ENCODE results near the gene EPSTI1.
A peak's percentile ranks its signal among the peaks of the same experiment; 100 is the strongest.
"Not testable (repeated sequence)": the region's sequence is repeated elsewhere in the genome, so short reads cannot be mapped to it uniquely, and the experiment has no call there.

The EPSTI1 gene

GRCh38 chr13:42992764-42993122 is 702 bp upstream of the EPSTI1 start:
- no peaks in the 10 kb centered on the region for H3K9me3 Mint-ChIP-seq
- no peak for ATAC-seq
- peaks cover 71% of the 10 kb centered on the region for H3K4me1 Mint-ChIP-seq

GRCh38 chr13:42991233-42991897 is 676 bp downstream of the EPSTI1 start:
- peak overlapping the region; percentile 98 for H3K27ac Mint-ChIP-seq
- H3K4me3 Mint-ChIP-seq = peak overlapping the region; percentile 88
- not testable (repeated sequence) for H3K9me3 Mint-ChIP-seq; H3K27me3 Mint-ChIP-seq; ATAC-seq; H3K36me3 Mint-ChIP-seq (ENCODE audit: low read depth); DNase-seq
- peaks cover 62% of the 10 kb centered on the region for H3K4me1 Mint-ChIP-seq

More at GRCh38 chr13:42992764-42993122, 702 bp upstream of the EPSTI1 start:
- peak overlapping the region; percentile 98 for H3K27ac Mint-ChIP-seq
- DNase-seq = no peak
- H3K27me3 Mint-ChIP-seq = no peaks in the 10 kb centered on the region
- peak overlapping the region; percentile 88 for H3K4me3 Mint-ChIP-seq
- no peaks in the 10 kb centered on the region for H3K36me3 Mint-ChIP-seq (ENCODE audit: low read depth)

GRCh38 chr13:42990291-42991232 is 1.5 kb downstream of the EPSTI1 start:
- ATAC-seq (no peak), DNase-seq (no peak)
- Mint-ChIP-seq H3K27me3 (no peaks in the 10 kb centered on the region), H3K9me3 (no peaks in the 10 kb centered on the region), H3K36me3 (ENCODE audit: low read depth) (no peaks in the 10 kb centered on the region), H3K27ac (peak overlapping the region; percentile 98), H3K4me1 (peaks cover 57% of the 10 kb centered on the region), H3K4me3 (peak overlapping the region; percentile 88)

- H3K9me3 Mint-ChIP-seq = no peaks in the 10 kb centered on the region
- ATAC-seq (no peak), DNase-seq (no peak)
- H3K27me3 Mint-ChIP-seq = no peaks in the 10 kb centered on the region
- peaks cover 49% of the 10 kb centered on the region for H3K4me1 Mint-ChIP-seq
- peaks cover 5% of the 10 kb centered on the region for H3K36me3 Mint-ChIP-seq (ENCODE audit: low read depth)
- no peak overlapping the region for H3K27ac Mint-ChIP-seq
- H3K4me3 Mint-ChIP-seq = no peak overlapping the region
These were observed 5.9 kb downstream of the EPSTI1 start for GRCh38 chr13:42986176-42986574.

- H3K27ac Mint-ChIP-seq = no peak overlapping the region
- no peaks in the 10 kb centered on the region for H3K27me3 Mint-ChIP-seq
- H3K4me3 Mint-ChIP-seq = no peak overlapping the region
- H3K36me3 Mint-ChIP-seq (ENCODE audit: low read depth) = peaks cover 5% of the 10 kb centered on the region
- DNase-seq (no peak), ATAC-seq (no peak)
- H3K9me3 Mint-ChIP-seq = no peaks in the 10 kb centered on the region
- peaks cover 42% of the 10 kb centered on the region for H3K4me1 Mint-ChIP-seq
These were observed 6.5 kb downstream of the EPSTI1 start for GRCh38 chr13:42985312-42986175.

- no peak for ATAC-seq
- H3K4me3 Mint-ChIP-seq = no peak overlapping the region
- H3K27ac Mint-ChIP-seq = no peak overlapping the region
- peaks cover 6% of the 10 kb centered on the region for H3K9me3 Mint-ChIP-seq
- DNase-seq = no peak
- no peaks in the 10 kb centered on the region for H3K27me3 Mint-ChIP-seq
- peaks cover 37% of the 10 kb centered on the region for H3K4me1 Mint-ChIP-seq
- peaks cover 12% of the 10 kb centered on the region for H3K36me3 Mint-ChIP-seq (ENCODE audit: low read depth)
These were observed 7.3 kb downstream of the EPSTI1 start for GRCh38 chr13:42984691-42985090.

GRCh38 chr13:42984026-42984425 is 8.0 kb downstream of the EPSTI1 start:
- Mint-ChIP-seq H3K27me3 (no peaks in the 10 kb centered on the region), H3K27ac (no peak overlapping the region), H3K4me1 (peaks cover 34% of the 10 kb centered on the region), H3K36me3 (ENCODE audit: low read depth) (peaks cover 13% of the 10 kb centered on the region), H3K9me3 (peaks cover 7% of the 10 kb centered on the region), H3K4me3 (no peak overlapping the region)
- DNase-seq = no peak
- ATAC-seq = no peak

GRCh38 chr13:42981853-42982252 is 10.2 kb downstream of the EPSTI1 start:
- Mint-ChIP-seq H3K27ac (no peak overlapping the region), H3K4me1 (peaks cover 30% of the 10 kb centered on the region), H3K36me3 (ENCODE audit: low read depth) (peaks cover 22% of the 10 kb centered on the region), H3K27me3 (no peaks in the 10 kb centered on the region), H3K9me3 (peaks cover 12% of the 10 kb centered on the region), H3K4me3 (no peak overlapping the region)
- DNase-seq (no peak), ATAC-seq (no peak)

GRCh38 chr13:42981317-42981716 is 10.7 kb downstream of the EPSTI1 start:
- peaks cover 12% of the 10 kb centered on the region for H3K9me3 Mint-ChIP-seq
- DNase-seq (no peak), ATAC-seq (no peak)
- no peaks in the 10 kb centered on the region for H3K27me3 Mint-ChIP-seq
- H3K4me3 Mint-ChIP-seq = no peak overlapping the region
- peaks cover 22% of the 10 kb centered on the region for H3K36me3 Mint-ChIP-seq (ENCODE audit: low read depth)
- H3K4me1 Mint-ChIP-seq = peaks cover 30% of the 10 kb centered on the region
- H3K27ac Mint-ChIP-seq = no peak overlapping the region

GRCh38 chr13:42977219-42977659 is 14.8 kb downstream of the EPSTI1 start:
- H3K4me3 Mint-ChIP-seq = no peak overlapping the region
- DNase-seq (no peak), ATAC-seq (no peak)
- H3K27me3 Mint-ChIP-seq = no peaks in the 10 kb centered on the region
- peaks cover 9% of the 10 kb centered on the region for H3K4me1 Mint-ChIP-seq
- peaks cover 12% of the 10 kb centered on the region for H3K9me3 Mint-ChIP-seq
- H3K36me3 Mint-ChIP-seq (ENCODE audit: low read depth) = peaks cover 22% of the 10 kb centered on the region
- no peak overlapping the region for H3K27ac Mint-ChIP-seq

- ATAC-seq (no peak), DNase-seq (no peak)
- peaks cover 21% of the 10 kb centered on the region for H3K36me3 Mint-ChIP-seq (ENCODE audit: low read depth)
- no peak overlapping the region for H3K27ac Mint-ChIP-seq
- H3K27me3 Mint-ChIP-seq = no peaks in the 10 kb centered on the region
- H3K4me3 Mint-ChIP-seq = no peak overlapping the region
- H3K9me3 Mint-ChIP-seq = peaks cover 12% of the 10 kb centered on the region
- peaks cover 13% of the 10 kb centered on the region for H3K4me1 Mint-ChIP-seq
These were observed 16.0 kb downstream of the EPSTI1 start for GRCh38 chr13:42976066-42976465.

- H3K9me3 Mint-ChIP-seq = peaks cover 6% of the 10 kb centered on the region
- H3K36me3 Mint-ChIP-seq (ENCODE audit: low read depth) = peaks cover 13% of the 10 kb centered on the region
- no peak for DNase-seq
- H3K27ac Mint-ChIP-seq = no peak overlapping the region
- H3K27me3 Mint-ChIP-seq = no peaks in the 10 kb centered on the region
- no peak for ATAC-seq
- peaks cover 22% of the 10 kb centered on the region for H3K4me1 Mint-ChIP-seq
- H3K4me3 Mint-ChIP-seq = no peak overlapping the region
These were observed 18.5 kb downstream of the EPSTI1 start for GRCh38 chr13:42973581-42973980.

GRCh38 chr13:42971691-42972347 is 20.2 kb downstream of the EPSTI1 start:
- Mint-ChIP-seq H3K36me3 (ENCODE audit: low read depth) (peaks cover 4% of the 10 kb centered on the region), H3K27ac (no peak overlapping the region), H3K4me1 (peaks cover 15% of the 10 kb centered on the region), H3K4me3 (no peak overlapping the region), H3K27me3 (no peaks in the 10 kb centered on the region), H3K9me3 (no peaks in the 10 kb centered on the region)
- ATAC-seq = no peak
- no peak for DNase-seq

Data from activated naive CD8-positive, alpha-beta T cell treated with anti-CD3 and anti-CD28 coated beads, Interleukin-2, amount 50 U/mL, for 24 hours (primary cell).